Activated naive CD8-positive, alpha-beta T cell treated with anti-CD3 and anti-CD28 coated beads, Interleukin-2, amount 10 ng/mL, durations not matched to agents 7 days and 5 days (primary cell): ENCODE results near the gene COTL1. TPM values are rescaled to one million over a fixed set of nuclear protein-coding genes. Genes with fewer than 3 reads are reported as not detected.
"Not testable (repeated sequence)": the region's sequence is repeated elsewhere in the genome, so short reads cannot be mapped to it uniquely, and the experiment has no call there.

ENCODE experiments used
- ATAC-seq: fragments of 150-1000 bp; cut with Tn5 transposase; one replicate; pipeline ENCODE4 v1.10.0; 2021; ENCODE audit warnings: low read depth, moderate library complexity
- POLR2A ChIA-PET: fragments of 350-600 bp; sonication (Branson Sonifier 250); formaldehyde crosslinking; loops from one replicate; lab custom pipeline; 2021; ENCODE audit warnings: antibody characterized with exemption; lab: Charles Lee
- DNase-seq: peaks from one replicate; pipeline ENCODE4 v3.0.0; 2021
- H3K27ac Mint-ChIP-seq: one replicate; pipeline ENCODE4 v1.8.0; 2022; ENCODE audit warnings: mild to moderate bottlenecking, mixed read lengths
- H3K27me3 Mint-ChIP-seq: one replicate; pipeline ENCODE4 v1.8.0; 2022; ENCODE audit warnings: mild to moderate bottlenecking, moderate library complexity, mixed read lengths
- H3K36me3 Mint-ChIP-seq: one replicate; pipeline ENCODE4 v1.8.0; 2021; ENCODE audit warnings: mild to moderate bottlenecking, mixed read lengths
- H3K4me1 Mint-ChIP-seq: one replicate; pipeline ENCODE4 v1.8.0; 2021; ENCODE audit warnings: mixed read lengths
- H3K4me3 Mint-ChIP-seq: one replicate; pipeline ENCODE4 v1.8.0; 2022; ENCODE audit warnings: mild to moderate bottlenecking, moderate library complexity, mixed read lengths
- H3K9me3 Mint-ChIP-seq: one replicate; pipeline ENCODE4 v1.8.0; 2021; ENCODE audit warnings: mixed read lengths
- total RNA-seq, 2 experiments: library from RNA; stranded (reverse); gene quantifications; one replicate each; pipeline ENCODE4 v1.2.3, GENCODE V29; 2021

Gene COTL1
- total RNA-seq, 2 experiments from 2014 or later = 657 to 664 TPM

- DNase-seq (no peak), ATAC-seq (no peak)
- Mint-ChIP-seq H3K4me3 (no peak overlapping the region), H3K36me3 (peaks cover 69% of the 10 kb centered on the region), H3K27ac (no peak overlapping the region), H3K9me3 (peaks cover 14% of the 10 kb centered on the region), H3K4me1 (peaks cover 31% of the 10 kb centered on the region), H3K27me3 (no peaks in the 10 kb centered on the region)
- POLR2A ChIA-PET = interaction anchor here (1.4 kb wide), 1 partner anchor 11 kb away, joined by 3 read pairs; no protein-coding TSS in a partner anchor
Measured at GRCh38 chr16:84530590-84530989, 87.3 kb downstream of the COTL1 start.

GRCh38 chr16:84529607-84530006 lies 88.3 kb downstream of the COTL1 start:
- peak overlapping the region; percentile 12 for H3K4me3 Mint-ChIP-seq

GRCh38 chr16:84528322-84528721 lies 89.6 kb downstream of the COTL1 start:
- H3K36me3 Mint-ChIP-seq = peaks cover 68% of the 10 kb centered on the region
- no peak overlapping the region for H3K27ac Mint-ChIP-seq
- POLR2A ChIA-PET = interaction anchor here (1.0 to 2.7 kb wide), 6 partner anchors 9 to 78 kb away, joined by 3 to 10 read pairs (median 4); no protein-coding TSS in a partner anchor
- peaks cover 14% of the 10 kb centered on the region for H3K9me3 Mint-ChIP-seq
- no peak overlapping the region for H3K4me3 Mint-ChIP-seq
- no peaks in the 10 kb centered on the region for H3K27me3 Mint-ChIP-seq
- ATAC-seq (no peak), DNase-seq (no peak)
- H3K4me1 Mint-ChIP-seq = peaks cover 39% of the 10 kb centered on the region

More at GRCh38 chr16:84529607-84530006, 88.3 kb downstream of the COTL1 start:
- Mint-ChIP-seq H3K27me3 (no peaks in the 10 kb centered on the region), H3K4me1 (peaks cover 31% of the 10 kb centered on the region), H3K36me3 (peaks cover 67% of the 10 kb centered on the region), H3K27ac (no peak overlapping the region), H3K9me3 (peaks cover 14% of the 10 kb centered on the region)
- POLR2A ChIA-PET = interaction anchor here (0.8 to 2.7 kb wide), 4 partner anchors 10 to 20 kb away, joined by 3 to 10 read pairs (median 4); no protein-coding TSS in a partner anchor
- DNase-seq (no peak), ATAC-seq (no peak)

GRCh38 chr16:84527532-84528269 lies 90.2 kb downstream of the COTL1 start:
- no peaks in the 10 kb centered on the region for H3K27me3 Mint-ChIP-seq
- H3K36me3 Mint-ChIP-seq = peaks cover 65% of the 10 kb centered on the region
- POLR2A ChIA-PET = interaction anchor here (0.7 to 2.7 kb wide), 8 partner anchors 9 to 80 kb away, joined by 3 to 10 read pairs (median 4); no protein-coding TSS in a partner anchor

GRCh38 chr16:84526794-84527531 lies 90.9 kb downstream of the COTL1 start:
- H3K27ac Mint-ChIP-seq = peak overlapping the region; percentile 46
- peaks cover 43% of the 10 kb centered on the region for H3K4me1 Mint-ChIP-seq
- POLR2A ChIA-PET = interaction anchor here (0.8 to 2.7 kb wide), 3 partner anchors 8 to 67 kb away, joined by 3 to 10 read pairs (median 3); no protein-coding TSS in a partner anchor
- DNase-seq = no peak
- no peaks in the 10 kb centered on the region for H3K27me3 Mint-ChIP-seq
- no peak overlapping the region for H3K4me3 Mint-ChIP-seq
- H3K9me3 Mint-ChIP-seq = peaks cover 14% of the 10 kb centered on the region
- no peak for ATAC-seq
- H3K36me3 Mint-ChIP-seq = peaks cover 65% of the 10 kb centered on the region

More at GRCh38 chr16:84527532-84528269, 90.2 kb downstream of the COTL1 start:
- Mint-ChIP-seq H3K27ac (peak overlapping the region; percentile 46), H3K9me3 (peaks cover 14% of the 10 kb centered on the region), H3K4me1 (peaks cover 43% of the 10 kb centered on the region), H3K4me3 (no peak overlapping the region)
- ATAC-seq (no peak), DNase-seq (no peak)

- DNase-seq, H3K27me3 Mint-ChIP-seq, ATAC-seq, H3K9me3 Mint-ChIP-seq: not testable (repeated sequence)
- Mint-ChIP-seq H3K4me1 (peaks cover 51% of the 10 kb centered on the region), H3K27ac (peak overlapping the region; percentile 81), H3K36me3 (peaks cover 46% of the 10 kb centered on the region), H3K4me3 (peak overlapping the region; percentile 42)
- POLR2A ChIA-PET = interaction anchor here (0.8 to 2.6 kb wide), 5 partner anchors 10 to 31 kb away, joined by 3 to 11 read pairs (median 4); no protein-coding TSS in a partner anchor
Measured at GRCh38 chr16:84524941-84525581, 92.8 kb downstream of the COTL1 start.

- Mint-ChIP-seq H3K4me3 (peak overlapping the region; percentile 42), H3K4me1 (peaks cover 57% of the 10 kb centered on the region), H3K9me3 (peaks cover 4% of the 10 kb centered on the region), H3K27ac (peak overlapping the region; percentile 81), H3K36me3 (peaks cover 40% of the 10 kb centered on the region), H3K27me3 (no peaks in the 10 kb centered on the region)
- DNase-seq (peak; percentile 48), ATAC-seq (peak; percentile 71)
- POLR2A ChIA-PET = interaction anchor here (0.7 to 2.6 kb wide), 5 partner anchors 9 to 1164 kb away, joined by 3 to 11 read pairs (median 4); partner anchors contain the start of gene GINS2
Measured at GRCh38 chr16:84524346-84524920, 93.4 kb downstream of the COTL1 start.

- Mint-ChIP-seq H3K27ac (no peak overlapping the region), H3K4me1 (peaks cover 65% of the 10 kb centered on the region), H3K27me3 (no peaks in the 10 kb centered on the region), H3K4me3 (no peak overlapping the region), H3K9me3 (no peaks in the 10 kb centered on the region), H3K36me3 (peaks cover 36% of the 10 kb centered on the region)
- POLR2A ChIA-PET = interaction anchor here (0.9 to 4.8 kb wide), 4 partner anchors 20 to 32 kb away, joined by 3 to 65 read pairs (median 21); no protein-coding TSS in a partner anchor
- DNase-seq (no peak), ATAC-seq (no peak)
Measured at GRCh38 chr16:84521497-84521770, 96.4 kb downstream of the COTL1 start.

GRCh38 chr16:84520725-84521496 lies 97.0 kb downstream of the COTL1 start:
- peaks cover 39% of the 10 kb centered on the region for H3K36me3 Mint-ChIP-seq
- ATAC-seq (no peak), DNase-seq (no peak)
- no peaks in the 10 kb centered on the region for H3K9me3 Mint-ChIP-seq
- H3K4me3 Mint-ChIP-seq = peak overlapping the region; percentile 63
- peak overlapping the region; percentile 90 for H3K27ac Mint-ChIP-seq
- no peaks in the 10 kb centered on the region for H3K27me3 Mint-ChIP-seq
- POLR2A ChIA-PET = interaction anchor here (0.5 to 4.8 kb wide), 8 partner anchors 12 to 97 kb away, joined by 3 to 65 read pairs (median 5); partner anchors contain the start of gene COTL1
- H3K4me1 Mint-ChIP-seq = peaks cover 67% of the 10 kb centered on the region

- ATAC-seq = no peak
- peaks cover 71% of the 10 kb centered on the region for H3K4me1 Mint-ChIP-seq
- POLR2A ChIA-PET = interaction anchor here (0.7 to 4.8 kb wide), 20 partner anchors 9 to 128 kb away, joined by 3 to 65 read pairs (median 6); partner anchors contain the start of genes COTL1 and KLHL36
- H3K9me3 Mint-ChIP-seq = no peaks in the 10 kb centered on the region
- peak; percentile 60 for DNase-seq
- no peaks in the 10 kb centered on the region for H3K27me3 Mint-ChIP-seq
- peaks cover 38% of the 10 kb centered on the region for H3K36me3 Mint-ChIP-seq
- H3K27ac Mint-ChIP-seq = peak overlapping the region; percentile 90
- peak overlapping the region; percentile 63 for H3K4me3 Mint-ChIP-seq
Measured at GRCh38 chr16:84519855-84520254, 98.0 kb downstream of the COTL1 start.

- Mint-ChIP-seq H3K4me3 (peak overlapping the region; percentile 63), H3K9me3 (no peaks in the 10 kb centered on the region), H3K27me3 (no peaks in the 10 kb centered on the region), H3K4me1 (peaks cover 76% of the 10 kb centered on the region), H3K27ac (peak overlapping the region; percentile 90), H3K36me3 (peaks cover 39% of the 10 kb centered on the region)
- ATAC-seq = peak; percentile 55
- peak; percentile 78 for DNase-seq
- POLR2A ChIA-PET = interaction anchor here (0.7 to 4.8 kb wide), 22 partner anchors 10 to 129 kb away, joined by 3 to 65 read pairs (median 6); partner anchors contain the start of genes COTL1 and KLHL36
Measured at GRCh38 chr16:84518804-84519341, 99.0 kb downstream of the COTL1 start.
